G401 (cell line): ENCODE data around the gene DLST. TPM values are rescaled to one million over a fixed set of nuclear protein-coding genes. Genes with fewer than 3 reads are reported as not detected.

ENCODE experiments used
- DNase-seq: peaks from one replicate; pipeline ENCODE4 v3.0.0-alpha.2; 2015; ENCODE audit warnings: low spot score
- in situ Hi-C: cut with HindIII; loops from 2 replicates; pipeline ENCODE4 v1.10.0; 2016; ENCODE audit warnings: low sequenced_read_pairs, mixed read lengths
- total RNA-seq: library from RNA; depleted of rRNA; stranded (reverse); fragments of >200 nt; shearing (Covaris generic); gene quantifications from 2 replicates; pipeline ENCODE4 v1.2.3, GENCODE V29; 2014; rRNA removed

The DLST gene
- total RNA-seq: 93.5 and 101 TPM in 2 replicates

- peak; percentile 81 for DNase-seq
- in situ Hi-C loops: no loop called here
Measured at GRCh38 chr14:74881431-74882102, at the start of gene DLST. TSS of gene DLST (plus strand) at chr14:74881916. CDS start at chr14:74881954, 38 bp downstream.

- in situ Hi-C loops: no loop called here
- no peak for DNase-seq
Measured at GRCh38 chr14:74832849-74833248, 48.9 kb upstream of the DLST start.

- in situ Hi-C loops: no loop called here
- DNase-seq: no peak
Measured at GRCh38 chr14:74834692-74835392, 46.9 kb upstream of the DLST start.

GRCh38 chr14:74835645-74836250, 46.0 kb upstream of the DLST start:
- in situ Hi-C loops: no loop called here

GRCh38 chr14:74836251-74836960, 45.3 kb upstream of the DLST start:
- in situ Hi-C loops: no loop called here
- peak; percentile 8 for DNase-seq

More at GRCh38 chr14:74835645-74836250, 46.0 kb upstream of the DLST start:
- no peak for DNase-seq

GRCh38 chr14:74838166-74838565, 43.5 kb upstream of the DLST start:
- in situ Hi-C loops: no loop called here
- DNase-seq: no peak

GRCh38 chr14:74840603-74841030, 41.1 kb upstream of the DLST start:
- no peak for DNase-seq
- in situ Hi-C loops: no loop called here

- in situ Hi-C loops: no loop called here
- DNase-seq: no peak
Measured at GRCh38 chr14:74841230-74842207, 40.2 kb upstream of the DLST start.

GRCh38 chr14:74843653-74844052, 38.1 kb upstream of the DLST start:
- in situ Hi-C loops: no loop called here
- DNase-seq: no peak

- in situ Hi-C loops: no loop called here
- no peak for DNase-seq
Measured at GRCh38 chr14:74846168-74846567, 35.5 kb upstream of the DLST start.

- no peak for DNase-seq
- in situ Hi-C loops: no loop called here
Measured at GRCh38 chr14:74846968-74847665, 34.6 kb upstream of the DLST start.

- in situ Hi-C loops: no loop called here
- no peak for DNase-seq
Measured at GRCh38 chr14:74848768-74849167, 32.9 kb upstream of the DLST start.

- no peak for DNase-seq
- in situ Hi-C loops: no loop called here
Measured at GRCh38 chr14:74852922-74853530, 28.7 kb upstream of the DLST start.

- no peak for DNase-seq
- in situ Hi-C loops: no loop called here
Measured at GRCh38 chr14:74853581-74853980, 28.1 kb upstream of the DLST start.

GRCh38 chr14:74855021-74855420, 26.7 kb upstream of the DLST start:
- DNase-seq: no peak
- in situ Hi-C loops: loop anchor here (5.0 kb wide), 1 partner anchor 52 kb away; no protein-coding TSS in a partner anchor

GRCh38 chr14:74855945-74856344, 25.8 kb upstream of the DLST start:
- in situ Hi-C loops: loop anchor here (5.0 kb wide), 1 partner anchor 51 kb away; no protein-coding TSS in a partner anchor
- DNase-seq: no peak

GRCh38 chr14:74856366-74856765, 25.4 kb upstream of the DLST start:
- in situ Hi-C loops: loop anchor here (5.0 kb wide), 1 partner anchor 51 kb away; no protein-coding TSS in a partner anchor
- no peak for DNase-seq
